ENCODE data around the gene GFAP.

Gene GFAP

DNA sequence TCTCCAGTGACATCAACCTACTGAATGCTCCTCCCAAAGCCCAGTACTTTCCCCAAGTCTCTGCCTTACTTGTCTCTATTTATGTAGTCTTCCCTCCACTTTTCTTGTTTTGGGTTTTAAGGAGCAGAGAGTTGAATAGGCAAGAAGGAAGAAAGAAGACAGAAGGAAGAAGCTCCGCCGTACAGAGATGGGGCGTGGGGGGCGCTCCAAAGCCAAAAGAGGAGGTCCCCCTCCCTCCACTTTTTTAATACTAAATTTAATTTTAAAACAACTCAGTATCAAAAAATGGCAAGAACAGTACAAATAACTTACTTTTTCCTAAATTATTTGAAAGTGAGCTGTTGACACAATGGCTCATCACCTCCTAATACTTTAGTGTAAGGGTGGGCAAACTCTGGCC is 20.7 kb downstream of the GFAP start:
- no peak for DNase-seq

DNA sequence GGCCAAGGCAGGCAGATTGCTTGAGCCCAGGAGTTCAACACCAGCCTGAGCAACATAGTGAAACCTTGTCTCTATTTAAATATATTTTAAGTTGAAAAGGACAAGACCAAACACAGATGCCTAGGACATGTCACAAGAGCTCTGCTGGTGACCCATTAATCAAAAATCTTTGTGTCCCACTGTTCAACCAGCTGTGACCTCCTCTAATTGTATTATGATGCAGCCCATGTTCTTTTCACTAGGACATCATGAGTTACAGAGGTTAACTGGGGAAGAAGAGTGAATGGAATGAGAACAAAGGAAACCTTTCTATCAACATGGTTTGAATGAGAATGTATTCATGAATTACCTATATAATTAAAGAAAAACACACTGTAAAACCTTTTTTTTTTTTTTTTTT is 23.1 kb downstream of the GFAP start:
- DNase-seq, result no peak

- no peak for DNase-seq
Observed at GRCh38 chr17:44889003-44889402, 26.3 kb downstream of the GFAP start.

DNA sequence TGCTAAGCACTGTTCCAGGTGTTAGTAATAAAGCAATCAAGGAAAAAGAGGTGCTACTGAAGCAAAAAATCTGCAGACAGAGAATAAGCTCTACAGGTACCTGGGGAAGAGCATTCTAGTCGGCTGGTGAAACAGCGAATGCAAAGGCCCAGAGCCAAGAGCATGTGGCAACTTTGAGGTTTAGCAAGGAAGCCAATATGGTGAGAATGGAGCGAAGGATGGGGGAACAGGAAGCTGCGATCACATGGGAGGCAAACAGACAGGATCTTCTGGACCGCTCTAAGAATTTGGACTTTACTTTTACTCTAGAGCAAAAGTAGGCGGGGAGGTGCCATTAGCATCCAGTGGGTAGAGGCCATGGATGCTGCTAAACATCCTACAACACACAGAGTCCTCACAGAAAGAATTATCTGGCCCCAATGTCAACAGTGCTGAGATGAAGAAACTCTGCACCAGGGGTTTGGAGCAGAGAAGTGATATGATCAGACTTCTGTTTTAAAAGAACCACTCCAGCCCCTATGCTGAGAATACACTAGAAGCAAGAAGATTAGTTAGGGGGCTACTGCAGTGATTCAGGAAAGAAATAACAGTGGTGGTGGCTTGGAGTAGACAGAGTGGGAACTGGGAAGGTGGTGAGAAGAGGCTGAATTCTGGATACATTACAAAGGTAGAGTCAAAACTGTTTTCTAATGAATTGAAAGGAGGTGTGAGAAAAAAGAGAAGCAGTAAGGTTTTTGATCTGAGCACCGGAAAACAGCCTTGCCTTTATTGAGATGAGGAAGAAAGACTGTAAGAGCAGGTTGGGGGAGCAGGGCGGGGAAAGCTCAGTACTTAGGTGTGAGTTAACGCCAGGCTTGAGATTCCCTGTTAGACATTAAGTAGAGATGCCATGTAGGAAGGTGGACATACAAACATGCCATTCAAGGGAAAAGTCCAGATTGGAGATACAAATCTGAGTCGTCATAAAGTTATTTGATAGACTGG is 27.0 kb downstream of the GFAP start:
- no peak for DNase-seq

DNA sequence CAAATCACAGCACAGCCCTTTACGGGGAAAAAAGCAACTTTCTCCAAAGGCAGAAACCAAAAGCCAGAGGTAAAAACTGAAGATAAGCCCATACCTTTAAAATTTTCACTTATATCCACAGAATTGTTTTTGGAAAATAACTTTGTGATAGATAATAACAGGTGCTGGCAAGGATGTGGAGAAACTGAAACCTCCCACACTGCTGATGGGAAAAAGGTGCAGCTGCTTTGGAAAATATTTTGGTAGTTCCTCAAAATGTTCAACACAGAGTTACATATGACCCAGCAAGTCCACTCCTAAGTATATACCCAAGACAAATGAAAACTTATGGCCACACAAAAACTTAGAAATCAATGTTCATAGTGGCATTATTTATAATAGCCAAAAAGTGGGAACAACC is 28.3 kb downstream of the GFAP start:
- DNase-seq, result no peak

GRCh38 chr17:44884941-44885340 is 30.4 kb downstream of the GFAP start:
- DNase-seq, result no peak

DNA sequence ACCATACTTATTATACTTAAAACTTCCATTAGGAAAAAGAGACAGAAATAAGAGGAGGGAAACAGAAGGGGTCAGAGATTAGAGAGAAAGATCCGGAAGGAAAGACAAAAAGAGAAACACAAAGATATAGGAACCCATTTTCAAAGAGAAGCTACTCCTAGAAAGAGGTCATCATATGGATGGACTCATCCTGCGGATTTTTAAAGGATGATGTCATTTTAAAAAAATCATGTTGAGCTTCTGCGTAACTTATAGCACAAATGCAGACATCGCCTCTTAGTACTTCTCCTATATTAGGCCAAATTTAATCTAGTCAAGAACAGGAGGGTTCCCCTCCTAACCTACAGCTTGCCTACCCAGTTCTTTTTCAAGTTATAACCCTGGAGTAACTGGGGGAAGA is 34.2 kb downstream of the GFAP start:
- DNase-seq, result no peak

DNA sequence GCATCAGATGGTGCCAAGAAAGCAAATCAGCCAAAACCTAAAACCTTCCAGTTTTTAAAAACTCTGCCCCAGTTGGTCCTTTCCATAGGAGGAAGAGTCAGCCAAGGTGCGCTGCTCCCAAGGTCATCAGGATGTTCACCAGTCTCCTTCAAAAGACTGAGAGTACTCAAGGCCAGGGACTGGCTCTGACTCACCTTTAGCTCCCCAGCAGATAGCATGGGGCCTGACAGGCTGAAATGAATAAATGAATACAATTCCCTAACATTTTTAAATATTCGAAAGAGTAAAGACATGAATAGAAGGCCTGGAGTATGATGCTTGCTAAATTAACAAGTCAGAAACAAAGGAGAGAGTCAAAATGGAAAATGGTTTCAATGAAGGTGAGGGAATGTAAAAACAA is 35.2 kb downstream of the GFAP start:
- DNase-seq, result no peak

GRCh38 chr17:44879376-44879775 is 35.9 kb downstream of the GFAP start:
- no peak for DNase-seq

DNA sequence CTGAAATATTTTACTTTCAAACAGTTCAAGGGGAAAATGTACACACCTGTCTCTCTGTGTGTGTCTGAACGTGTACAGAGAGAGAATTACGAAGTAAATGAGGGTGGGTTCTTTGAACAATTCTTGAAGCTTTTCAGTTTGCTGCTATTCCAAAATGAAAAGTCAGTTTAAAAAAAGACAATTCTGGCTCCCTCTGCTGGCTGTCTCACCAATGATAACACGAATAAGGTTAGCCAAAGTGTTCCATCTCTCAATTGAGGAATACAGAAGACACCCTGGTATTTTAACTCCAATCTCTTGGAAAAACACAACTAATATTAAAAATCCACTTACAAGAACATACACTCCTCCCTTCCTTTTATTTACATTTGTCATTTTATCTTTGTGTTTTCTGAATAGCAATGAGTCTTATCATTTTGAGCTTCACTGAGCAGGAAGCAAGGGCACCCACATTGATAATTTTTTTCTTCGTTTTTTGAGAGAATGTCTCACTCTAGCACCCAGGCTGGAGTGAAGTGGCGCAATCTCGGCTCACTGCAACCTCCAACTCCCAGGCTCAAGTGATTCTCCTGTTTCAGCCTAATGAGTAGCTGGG is 36.6 kb downstream of the GFAP start:
- peak in 1 of 2 experiments; percentile 34 for DNase-seq

DNA sequence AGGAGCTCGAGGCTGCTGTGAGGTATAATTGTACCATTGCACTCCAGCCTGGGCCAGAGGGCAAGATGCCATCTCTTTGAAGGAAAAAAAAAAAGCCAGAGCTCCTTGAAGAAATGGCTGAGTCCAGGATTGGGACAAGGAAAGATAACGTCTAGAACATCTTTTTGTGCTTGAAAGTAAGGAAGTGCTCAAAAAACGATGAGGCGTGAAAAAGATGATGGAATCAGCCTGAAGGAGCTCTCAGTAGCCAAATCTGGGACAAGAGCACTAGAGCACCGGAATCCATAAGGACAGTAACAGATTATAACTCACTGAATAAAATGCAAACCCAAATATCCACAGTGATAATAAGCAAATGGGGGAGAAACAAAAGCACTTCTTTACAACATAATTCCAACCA is 38.2 kb downstream of the GFAP start:
- no peak for DNase-seq

- DNase-seq, result no peak
Observed at GRCh38 chr17:44875761-44876160, 39.5 kb downstream of the GFAP start.

- no peak for DNase-seq
Observed at GRCh38 chr17:44872131-44872768, 43.0 kb downstream of the GFAP start.

DNA sequence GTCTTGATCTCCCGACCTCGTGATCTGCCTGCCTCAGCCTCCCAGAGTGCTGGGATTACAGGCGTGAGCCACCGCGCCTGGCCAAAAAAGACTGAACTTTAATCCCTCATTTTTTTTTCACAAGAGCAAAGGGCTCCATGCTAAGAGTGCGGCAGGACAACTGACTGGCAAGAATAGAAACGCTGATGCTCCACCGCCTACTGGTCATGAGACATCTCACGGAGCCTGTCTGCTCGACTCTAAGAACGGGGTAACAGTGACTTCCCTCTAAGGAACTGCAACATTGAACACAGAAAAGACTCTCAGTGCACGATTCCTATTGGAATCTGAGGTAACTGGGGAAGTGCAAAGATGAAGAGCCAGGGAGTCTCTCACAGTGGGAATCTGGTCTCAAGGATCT is 43.7 kb downstream of the GFAP start:
- no peak for DNase-seq

DNA sequence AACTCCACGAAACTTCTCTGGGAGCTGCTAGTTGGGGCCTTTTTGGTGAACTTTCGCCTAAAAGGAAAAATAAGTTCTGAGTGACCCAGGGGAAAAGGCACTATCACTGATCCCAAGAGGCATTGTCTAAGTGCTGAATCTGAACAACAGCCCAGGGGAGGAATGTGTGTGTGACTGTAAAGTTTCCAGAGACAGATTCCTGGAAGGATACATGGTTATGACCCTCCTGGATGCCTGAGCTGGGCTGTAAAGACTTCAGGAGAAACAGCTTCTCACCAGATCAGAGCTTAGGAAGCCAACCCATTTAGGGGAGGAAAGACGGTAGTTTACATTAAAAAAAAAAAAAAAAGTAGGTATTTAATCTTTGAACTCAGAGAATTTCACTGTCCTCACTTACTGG is 47.5 kb downstream of the GFAP start:
- DNase-seq, result no peak

DNA sequence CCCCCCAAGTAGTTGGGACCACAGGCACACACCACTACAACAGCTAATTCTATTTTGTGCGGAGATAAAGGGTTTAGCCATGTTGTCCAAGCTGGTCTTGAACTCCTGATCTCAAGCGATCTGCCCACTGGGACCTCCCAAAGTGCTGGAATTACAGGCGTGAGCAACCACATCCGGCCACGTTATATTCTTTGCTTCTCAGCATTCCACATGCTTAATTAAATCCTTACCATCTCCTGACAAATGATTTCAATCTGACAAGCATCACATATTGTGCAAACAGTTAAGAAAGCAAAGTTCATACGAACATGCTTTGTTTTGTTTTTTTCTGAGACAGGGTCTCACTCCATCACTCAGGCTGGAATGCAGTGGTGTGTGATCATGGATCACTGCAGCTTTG is 49.4 kb downstream of the GFAP start:
- DNase-seq, result no peak

GRCh38 chr17:44865231-44865660 is 50.1 kb downstream of the GFAP start:
- peak in 1 of 2 experiments; percentile 68 for DNase-seq

DNA sequence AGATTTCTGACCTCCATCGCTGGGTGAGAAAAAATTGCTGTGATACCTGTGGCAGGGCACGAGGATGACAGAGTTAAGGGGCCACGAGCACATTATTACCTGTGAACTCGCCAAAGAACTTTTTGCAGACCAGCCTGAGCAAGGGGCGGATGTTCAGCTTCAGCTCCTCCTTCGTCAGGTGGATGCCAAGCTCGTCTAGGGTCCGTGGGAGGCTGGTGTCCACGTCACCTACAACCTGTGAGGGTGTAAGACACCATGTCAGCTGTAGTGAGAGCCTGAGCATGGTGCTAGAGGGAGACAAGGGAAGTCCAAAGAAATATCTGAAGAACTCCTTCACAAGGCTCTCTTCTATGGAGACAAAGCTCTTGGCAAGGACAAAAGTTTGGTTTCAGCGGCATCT is 50.5 kb downstream of the GFAP start:
- DNase-seq, result no peak

GRCh38 chr17:44863061-44863918 is 52.0 kb downstream of the GFAP start:
- DNase-seq, result no peak

DNA sequence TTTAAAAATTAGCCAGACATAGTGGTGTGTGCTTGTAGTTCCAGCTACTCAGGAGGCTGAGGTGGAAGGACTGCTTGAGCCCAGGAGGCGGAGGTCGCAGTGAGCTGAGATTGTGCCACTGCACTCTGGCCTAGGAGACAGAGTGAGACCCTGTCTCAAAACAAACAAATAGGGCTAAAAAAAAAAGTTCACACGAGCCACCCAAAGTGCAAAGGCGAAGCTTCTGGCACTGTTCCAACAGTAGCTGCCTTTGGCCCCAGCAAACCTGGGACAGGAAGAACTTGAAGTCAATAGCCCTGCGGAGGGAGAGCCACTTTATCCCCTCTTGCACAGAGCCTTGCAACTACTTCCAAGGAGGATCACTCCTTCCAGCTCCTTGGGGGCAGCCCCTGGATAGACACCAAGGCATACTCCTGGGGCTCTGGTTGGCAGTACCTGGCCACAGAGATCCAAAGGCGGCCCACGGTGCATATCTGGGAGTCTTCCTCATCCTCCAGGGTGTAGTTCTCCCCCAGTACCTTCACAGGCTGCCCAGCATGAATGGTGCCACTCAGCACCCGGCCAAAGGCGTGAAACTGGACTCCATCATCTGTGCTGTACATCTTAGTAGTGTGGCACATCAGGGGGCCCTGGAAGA is 52.9 kb downstream of the GFAP start:
- DNase-seq, result no peak

DNA sequence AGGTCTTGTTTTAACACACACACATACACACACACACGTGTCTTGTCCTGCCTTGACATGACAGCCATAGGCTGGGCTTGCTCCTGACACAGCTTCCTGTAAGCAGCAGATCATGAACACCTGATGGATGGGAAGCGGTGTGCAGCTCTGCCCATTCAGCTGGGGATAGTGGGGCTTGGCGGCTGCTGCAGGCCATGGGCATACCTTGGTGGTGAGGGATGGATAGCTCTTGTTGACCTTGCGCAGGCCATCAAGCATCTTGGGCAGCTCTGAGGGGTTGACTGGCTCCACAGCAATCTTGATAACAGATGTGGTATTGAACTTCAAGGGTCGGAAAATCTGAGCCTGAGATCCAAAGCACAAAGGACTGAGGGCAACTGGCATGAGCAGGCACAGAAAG is 55.6 kb downstream of the GFAP start:
- no peak for DNase-seq

- no peak for DNase-seq
Observed at GRCh38 chr17:44854192-44854591, 61.1 kb downstream of the GFAP start.

Measured in SW 1271 (cell line).